WTC11 (cell line): ENCODE measurements around the gene BPGM. TPM values are rescaled to one million over a fixed set of nuclear protein-coding genes. Genes with fewer than 3 reads are reported as not detected.

Experiments
- ATAC-seq: fragments of 200-7000 bp; cut with Tn5 transposase; 2 replicates; pipeline ENCODE4 v1.10.0; 2021; ENCODE audit warnings: mild to moderate bottlenecking, moderate library complexity
- CTCF ChIA-PET: fragments of 300-600 bp; sonication (Branson Sonifier 250); formaldehyde crosslinking; loops from one replicate; lab custom pipeline; 2021; ENCODE audit warnings: antibody characterized with exemption; lab: Charles Lee
- POLR2A ChIA-PET: fragments of 350-600 bp; sonication (Branson Sonifier 250); formaldehyde crosslinking; loops from one replicate; lab custom pipeline; 2021; ENCODE audit warnings: antibody characterized with exemption; lab: Charles Lee
- DNase-seq: peaks from one replicate; pipeline ENCODE4 v3.0.0; 2021; ENCODE audit warnings: low spot score
- H3K27ac Mint-ChIP-seq: 2 replicates; pipeline ENCODE4 v1.8.0; 2021; ENCODE audit warnings: mixed read lengths
- H3K27me3 Mint-ChIP-seq: 2 replicates; pipeline ENCODE4 v1.8.0; 2021; ENCODE audit warnings: low read depth, mild to moderate bottlenecking, moderate library complexity, mixed read lengths
- H3K36me3 Mint-ChIP-seq: 2 replicates; pipeline ENCODE4 v1.8.0; 2021; ENCODE audit warnings: mixed read lengths
- H3K4me1 Mint-ChIP-seq: 2 replicates; pipeline ENCODE4 v1.8.0; 2022; ENCODE audit warnings: mixed read lengths
- H3K4me3 Mint-ChIP-seq: 2 replicates; pipeline ENCODE4 v1.8.0; 2021; ENCODE audit warnings: mild to moderate bottlenecking, moderate library complexity, mixed read lengths
- H3K9me3 Mint-ChIP-seq: 2 replicates; pipeline ENCODE4 v1.8.0; 2021; ENCODE audit warnings: mixed read lengths
- ATF1 ChIP-seq: sonication (generic); formaldehyde crosslinking; IDR thresholded peaks from 2 replicates; pipeline ENCODE4 v1.8.1; 2023; ENCODE audit warnings: mild to moderate bottlenecking, moderate library complexity, missing genetic modification reagents
- CDX4 ChIP-seq: fragments of 250-450 bp; sonication (Bioruptor Pico); IDR thresholded peaks from 2 replicates; pipeline ENCODE4 v1.9.0; 2021; ENCODE audit warnings: moderate library complexity, mild to moderate bottlenecking, inconsistent platforms, borderline replicate concordance
- ERG ChIP-seq: fragments of 250-450 bp; sonication (Bioruptor Pico); IDR thresholded peaks from 2 replicates; pipeline ENCODE4 v1.8.0; 2021; ENCODE audit warnings: mild to moderate bottlenecking
- FOXP4 ChIP-seq: sonication (generic); formaldehyde crosslinking; IDR thresholded peaks from 2 replicates; pipeline ENCODE4 v1.8.0; 2022; ENCODE audit warnings: mild to moderate bottlenecking, missing genetic modification reagents
- HMGXB4 ChIP-seq: sonication (generic); formaldehyde crosslinking; IDR thresholded peaks from 2 replicates; pipeline ENCODE4 v1.8.1; 2023; ENCODE audit warnings: mild to moderate bottlenecking, moderate library complexity, missing genetic modification reagents
- PRDM15 ChIP-seq: sonication (generic); formaldehyde crosslinking; IDR thresholded peaks from 2 replicates; pipeline ENCODE4 v1.8.0; 2022; ENCODE audit warnings: missing genetic modification reagents
- SMAD4 ChIP-seq: sonication (generic); formaldehyde crosslinking; IDR thresholded peaks from 2 replicates; pipeline ENCODE4 v1.8.0; 2022; ENCODE audit warnings: mild to moderate bottlenecking, missing genetic modification reagents
- ZNF281 ChIP-seq: sonication (generic); formaldehyde crosslinking; IDR thresholded peaks from 2 replicates; pipeline ENCODE4 v1.8.0; 2023; ENCODE audit warnings: mild to moderate bottlenecking, missing genetic modification reagents
- ZNF396 ChIP-seq: fragments of 250-450 bp; sonication (Bioruptor Pico); IDR thresholded peaks from 2 replicates; pipeline ENCODE4 v1.8.0; 2021; ENCODE audit warnings: mild to moderate bottlenecking, moderate library complexity, borderline replicate concordance
- ZNF671 ChIP-seq: fragments of 250-450 bp; sonication (Bioruptor Pico); IDR thresholded peaks from 2 replicates; pipeline ENCODE4 v1.8.0; 2021; ENCODE audit warnings: mild to moderate bottlenecking
- ZSCAN18 ChIP-seq: fragments of 250-450 bp; sonication (Bioruptor Pico); IDR thresholded peaks from 2 replicates; pipeline ENCODE4 v2.1.2; 2022; ENCODE audit warnings: mild to moderate bottlenecking, moderate library complexity
- total RNA-seq: library from RNA; stranded (reverse); gene quantifications from 3 replicates; pipeline ENCODE4 v1.2.3, GENCODE V29; 2021

Gene BPGM
- total RNA-seq, 1 experiment from 2014 or later: 14.6 TPM

GRCh38 chr7:134710854-134711624, 64.4 kb downstream of the BPGM start (continued):
- TF ChIP-seq HMGXB4 (CRISPR knock-in tag) (no peak), PRDM15 (CRISPR knock-in tag) (no peak), CDX4 (no peak), ZSCAN18 (CRISPR knock-in tag) (no peak), SMAD4 (CRISPR knock-in tag) (no peak)

GRCh38 chr7:134712196-134712595, 65.5 kb downstream of the BPGM start:
- no peak overlapping the region for H3K4me3 Mint-ChIP-seq
- no peaks in the 10 kb centered on the region; the same call in 1 of the 2 replicates for H3K27me3 Mint-ChIP-seq
- ChIA-PET POLR2A (interaction anchor here (0.7 kb wide), 1 partner anchor 118 kb away, joined by 3 read pairs; no protein-coding TSS in a partner anchor), CTCF (no interaction called here)
- H3K4me1 Mint-ChIP-seq: peaks cover 10% of the 10 kb centered on the region
- H3K36me3 Mint-ChIP-seq: no peaks in the 10 kb centered on the region
- no peak for DNase-seq
- H3K9me3 Mint-ChIP-seq: no peaks in the 10 kb centered on the region
- TF ChIP-seq ERG: no peak
- TF ChIP-seq ZNF396: no peak
- TF ChIP-seq ZNF671 (CRISPR knock-in tag): no peak
- TF ChIP-seq FOXP4 (CRISPR knock-in tag): no peak
- H3K27ac Mint-ChIP-seq: no peak overlapping the region
- no peak for ATAC-seq

- no peak for ATAC-seq
- TF ChIP-seq ZNF281 (CRISPR knock-in tag) (no peak), ATF1 (CRISPR knock-in tag) (no peak), ZNF396 (no peak)
Observed at GRCh38 chr7:134714470-134715205, 68.0 kb downstream of the BPGM start.

More at GRCh38 chr7:134714470-134715205, 68.0 kb downstream of the BPGM start:
- POLR2A ChIA-PET: no interaction called here
- DNase-seq: no peak
- no peaks in the 10 kb centered on the region for H3K9me3 Mint-ChIP-seq
- H3K27ac Mint-ChIP-seq: no peak overlapping the region
- peaks cover 10% of the 10 kb centered on the region for H3K4me1 Mint-ChIP-seq
- H3K27me3 Mint-ChIP-seq: no peaks in the 10 kb centered on the region; the same call in 1 of the 2 replicates
- CTCF ChIA-PET: interaction anchor here (1.1 kb wide), 1 partner anchor 10 kb away, joined by 5 read pairs; no protein-coding TSS in a partner anchor
- no peak overlapping the region for H3K4me3 Mint-ChIP-seq
- no peaks in the 10 kb centered on the region for H3K36me3 Mint-ChIP-seq
